Measurements from ENCODE around the gene ZNF775. TPM values are rescaled to one million over a fixed set of nuclear protein-coding genes. Genes with fewer than 3 reads are reported as not detected.

Gene ZNF775
- total and polyA plus RNA-seq, 2 of the 13 experiments (the other 11 are each of a cell fraction or from before 2014, with no cell fraction given): 3.1 to 3.2 TPM

DNA sequence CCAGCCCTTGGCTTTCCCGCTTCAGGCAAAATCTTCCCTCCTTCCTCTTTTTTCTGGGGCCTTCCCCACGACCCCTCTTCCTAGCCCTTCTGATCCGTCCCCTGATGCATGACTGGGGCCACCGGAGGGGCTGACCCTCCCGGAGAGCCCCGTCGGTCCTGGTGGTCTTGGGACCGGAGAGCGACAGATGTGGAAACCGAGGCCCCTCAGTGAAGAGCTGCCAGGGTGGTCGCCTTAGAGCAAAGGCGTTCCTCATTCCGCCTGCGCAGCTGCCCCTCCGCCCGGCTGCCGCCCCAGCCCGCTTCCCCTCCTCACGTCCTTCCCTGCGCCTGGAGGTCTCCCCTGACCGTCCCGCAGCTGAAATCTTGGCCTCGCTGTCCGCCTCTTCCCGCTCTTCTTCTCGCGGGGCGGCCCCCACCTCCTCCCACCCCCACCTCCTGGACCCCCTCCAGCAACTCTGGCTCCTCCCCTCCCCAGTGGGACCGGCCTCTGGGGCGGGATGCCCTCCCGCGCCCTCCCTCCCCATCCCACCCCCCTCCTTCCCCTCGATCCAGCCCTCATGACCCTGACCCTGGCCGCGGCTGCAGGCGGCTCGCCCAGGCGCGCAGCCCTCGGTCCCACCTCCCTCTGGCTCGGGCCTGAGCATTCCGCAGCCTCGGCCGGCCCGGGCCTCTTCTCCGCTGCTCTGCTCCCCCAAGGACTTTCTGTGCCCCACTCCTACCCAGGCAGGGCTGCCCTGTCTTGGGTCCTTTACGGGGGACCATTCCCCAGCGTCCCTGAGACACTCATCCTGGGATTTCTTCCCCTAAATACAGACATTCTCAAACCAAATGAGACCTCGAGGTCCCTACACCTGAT lies 37.6 kb upstream of the ZNF775 start, which contains the start of gene RARRES2 (continued):
- TF ChIP-seq, protein P1, sequence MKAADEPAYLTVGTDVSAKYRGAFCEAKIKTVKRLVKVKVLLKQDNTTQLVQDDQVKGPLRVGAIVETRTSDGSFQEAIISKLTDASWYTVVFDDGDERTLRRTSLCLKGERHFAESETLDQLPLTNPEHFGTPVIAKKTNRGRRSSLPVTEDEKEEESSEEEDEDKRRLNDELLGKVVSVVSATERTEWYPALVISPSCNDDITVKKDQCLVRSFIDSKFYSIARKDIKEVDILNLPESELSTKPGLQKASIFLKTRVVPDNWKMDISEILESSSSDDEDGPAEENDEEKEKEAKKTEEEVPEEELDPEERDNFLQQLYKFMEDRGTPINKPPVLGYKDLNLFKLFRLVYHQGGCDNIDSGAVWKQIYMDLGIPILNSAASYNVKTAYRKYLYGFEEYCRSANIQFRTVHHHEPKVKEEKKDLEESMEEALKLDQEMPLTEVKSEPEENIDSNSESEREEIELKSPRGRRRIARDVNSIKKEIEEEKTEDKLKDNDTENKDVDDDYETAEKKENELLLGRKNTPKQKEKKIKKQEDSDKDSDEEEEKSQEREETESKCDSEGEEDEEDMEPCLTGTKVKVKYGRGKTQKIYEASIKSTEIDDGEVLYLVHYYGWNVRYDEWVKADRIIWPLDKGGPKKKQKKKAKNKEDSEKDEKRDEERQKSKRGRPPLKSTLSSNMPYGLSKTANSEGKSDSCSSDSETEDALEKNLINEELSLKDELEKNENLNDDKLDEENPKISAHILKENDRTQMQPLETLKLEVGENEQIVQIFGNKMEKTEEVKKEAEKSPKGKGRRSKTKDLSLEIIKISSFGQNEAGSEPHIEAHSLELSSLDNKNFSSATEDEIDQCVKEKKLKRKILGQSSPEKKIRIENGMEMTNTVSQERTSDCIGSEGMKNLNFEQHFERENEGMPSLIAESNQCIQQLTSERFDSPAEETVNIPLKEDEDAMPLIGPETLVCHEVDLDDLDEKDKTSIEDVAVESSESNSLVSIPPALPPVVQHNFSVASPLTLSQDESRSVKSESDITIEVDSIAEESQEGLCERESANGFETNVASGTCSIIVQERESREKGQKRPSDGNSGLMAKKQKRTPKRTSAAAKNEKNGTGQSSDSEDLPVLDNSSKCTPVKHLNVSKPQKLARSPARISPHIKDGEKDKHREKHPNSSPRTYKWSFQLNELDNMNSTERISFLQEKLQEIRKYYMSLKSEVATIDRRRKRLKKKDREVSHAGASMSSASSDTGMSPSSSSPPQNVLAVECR (CRISPR knock-in tag; IDR thresholded peaks at IDR 0.05; ENCODE audit: borderline replicate concordance): no peak
- no peak for TF ChIP-seq MBD4 (IDR thresholded peaks at IDR 0.05; ENCODE audit: borderline replicate concordance, low read length)
- TF ChIP-seq TCF7L2 (IDR thresholded peaks at IDR 0.05; ENCODE audit: low read depth, low read length): no peak
- no peak for TF ChIP-seq ZFP82 (CRISPR knock-in tag; IDR thresholded peaks at IDR 0.05; ENCODE audit: borderline replicate concordance)
- TF ChIP-seq ZNF253 (CRISPR knock-in tag; IDR thresholded peaks at IDR 0.05; ENCODE audit: borderline replicate concordance): no peak
- TF ChIP-seq, protein P2, sequence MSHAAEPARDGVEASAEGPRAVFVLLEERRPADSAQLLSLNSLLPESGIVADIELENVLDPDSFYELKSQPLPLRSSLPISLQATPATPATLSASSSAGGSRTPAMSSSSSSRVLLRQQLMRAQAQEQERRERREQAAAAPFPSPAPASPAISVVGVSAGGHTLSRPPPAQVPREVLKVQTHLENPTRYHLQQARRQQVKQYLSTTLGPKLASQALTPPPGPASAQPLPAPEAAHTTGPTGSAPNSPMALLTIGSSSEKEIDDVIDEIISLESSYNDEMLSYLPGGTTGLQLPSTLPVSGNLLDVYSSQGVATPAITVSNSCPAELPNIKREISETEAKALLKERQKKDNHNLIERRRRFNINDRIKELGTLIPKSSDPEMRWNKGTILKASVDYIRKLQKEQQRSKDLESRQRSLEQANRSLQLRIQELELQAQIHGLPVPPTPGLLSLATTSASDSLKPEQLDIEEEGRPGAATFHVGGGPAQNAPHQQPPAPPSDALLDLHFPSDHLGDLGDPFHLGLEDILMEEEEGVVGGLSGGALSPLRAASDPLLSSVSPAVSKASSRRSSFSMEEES (CRISPR knock-in tag; IDR thresholded peaks at IDR 0.05): no peak
- no peak for TF ChIP-seq FOXJ3 (CRISPR knock-in tag; IDR thresholded peaks at IDR 0.05; ENCODE audit: borderline replicate concordance)
- no peak for TF ChIP-seq SCMH1 (CRISPR knock-in tag; IDR thresholded peaks at IDR 0.05; ENCODE audit: borderline replicate concordance)
- no peak for TF ChIP-seq SRY (CRISPR knock-in tag; IDR thresholded peaks at IDR 0.05)
- TF ChIP-seq, protein P3, sequence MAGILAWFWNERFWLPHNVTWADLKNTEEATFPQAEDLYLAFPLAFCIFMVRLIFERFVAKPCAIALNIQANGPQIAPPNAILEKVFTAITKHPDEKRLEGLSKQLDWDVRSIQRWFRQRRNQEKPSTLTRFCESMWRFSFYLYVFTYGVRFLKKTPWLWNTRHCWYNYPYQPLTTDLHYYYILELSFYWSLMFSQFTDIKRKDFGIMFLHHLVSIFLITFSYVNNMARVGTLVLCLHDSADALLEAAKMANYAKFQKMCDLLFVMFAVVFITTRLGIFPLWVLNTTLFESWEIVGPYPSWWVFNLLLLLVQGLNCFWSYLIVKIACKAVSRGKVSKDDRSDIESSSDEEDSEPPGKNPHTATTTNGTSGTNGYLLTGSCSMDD (CRISPR knock-in tag; IDR thresholded peaks at IDR 0.05): no peak
- TF ChIP-seq SALL1 (CRISPR knock-in tag; IDR thresholded peaks at IDR 0.05): no peak; the same call in 1 of the 2 replicates
- no peak for TF ChIP-seq ZNF616 (CRISPR knock-in tag; IDR thresholded peaks at IDR 0.05; ENCODE audit: low read depth)
- no peak for TF ChIP-seq CENPX (CRISPR knock-in tag; IDR thresholded peaks at IDR 0.05)
- TF ChIP-seq YEATS2 (CRISPR knock-in tag; IDR thresholded peaks at IDR 0.05; ENCODE audit: borderline replicate concordance): no peak
- TF ChIP-seq ZNF296 (CRISPR knock-in tag; conservative IDR thresholded peaks at IDR 0.05): no peak
- no peak for TF ChIP-seq ZNF703 (CRISPR knock-in tag; IDR thresholded peaks at IDR 0.05; ENCODE audit: borderline replicate concordance)
- no peak for TF ChIP-seq REL (CRISPR knock-in tag; conservative IDR thresholded peaks at IDR 0.05)
- TF ChIP-seq, protein P4, sequence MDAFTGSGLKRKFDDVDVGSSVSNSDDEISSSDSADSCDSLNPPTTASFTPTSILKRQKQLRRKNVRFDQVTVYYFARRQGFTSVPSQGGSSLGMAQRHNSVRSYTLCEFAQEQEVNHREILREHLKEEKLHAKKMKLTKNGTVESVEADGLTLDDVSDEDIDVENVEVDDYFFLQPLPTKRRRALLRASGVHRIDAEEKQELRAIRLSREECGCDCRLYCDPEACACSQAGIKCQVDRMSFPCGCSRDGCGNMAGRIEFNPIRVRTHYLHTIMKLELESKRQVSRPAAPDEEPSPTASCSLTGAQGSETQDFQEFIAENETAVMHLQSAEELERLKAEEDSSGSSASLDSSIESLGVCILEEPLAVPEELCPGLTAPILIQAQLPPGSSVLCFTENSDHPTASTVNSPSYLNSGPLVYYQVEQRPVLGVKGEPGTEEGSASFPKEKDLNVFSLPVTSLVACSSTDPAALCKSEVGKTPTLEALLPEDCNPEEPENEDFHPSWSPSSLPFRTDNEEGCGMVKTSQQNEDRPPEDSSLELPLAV (CRISPR knock-in tag; conservative IDR thresholded peaks at IDR 0.05; ENCODE audit: low read depth): no peak
- TF ChIP-seq FOXC1 (CRISPR knock-in tag; IDR thresholded peaks at IDR 0.05; ENCODE audit: borderline replicate concordance): no peak
- no peak for TF ChIP-seq ARNT2 (CRISPR knock-in tag; IDR thresholded peaks at IDR 0.05; ENCODE audit: low read depth)
- no peak for TF ChIP-seq ZMYM4 (CRISPR knock-in tag; IDR thresholded peaks at IDR 0.05)
